HEK293 (cell line): Measurements from ENCODE around the gene PRKCE.

ENCODE experiments used
- CTCF ChIP-seq: fragments of 450-650 bp; formaldehyde crosslinking; IDR thresholded peaks from 2 replicates; pipeline ENCODE4 v1.5.1; 2016; ENCODE audit warnings: missing biosample characterization, missing genetic modification characterization
- GFI1B ChIP-seq: fragments of 450-650 bp; formaldehyde crosslinking; IDR thresholded peaks from 2 replicates; pipeline ENCODE4 v1.5.1; 2016; ENCODE audit warnings: missing biosample characterization, missing genetic modification characterization
- HOXA7 ChIP-seq: sonication (generic); formaldehyde crosslinking; IDR thresholded peaks from 2 replicates; pipeline ENCODE4 v1.8.1; 2022; ENCODE audit warnings: missing genetic modification reagents, borderline replicate concordance
- INSM2 ChIP-seq: fragments of 450-650 bp; formaldehyde crosslinking; IDR thresholded peaks from 2 replicates; pipeline ENCODE4 v1.5.1; 2016; ENCODE audit warnings: missing biosample characterization, missing genetic modification characterization
- SP2 ChIP-seq: fragments of 450-650 bp; formaldehyde crosslinking; IDR thresholded peaks from 2 replicates; pipeline ENCODE4 v1.5.1; 2016; ENCODE audit warnings: missing biosample characterization, missing genetic modification characterization
- TCF7L2 ChIP-seq: IDR thresholded peaks from 2 replicates; pipeline ENCODE4 v1.6.1; 2011; ENCODE audit warnings: low read depth, mild to moderate bottlenecking, inconsistent platforms, low read length, moderate library complexity, borderline replicate concordance
- ZNF16 ChIP-seq: fragments of 450-650 bp; formaldehyde crosslinking; IDR thresholded peaks from 2 replicates; pipeline ENCODE4 v1.5.1; 2016; ENCODE audit warnings: low read depth, missing biosample characterization, missing genetic modification characterization
- ZNF248 ChIP-seq: fragments of 450-650 bp; formaldehyde crosslinking; IDR thresholded peaks from 2 replicates; pipeline ENCODE4 v1.5.1; 2017; ENCODE audit warnings: missing biosample characterization, missing genetic modification characterization
- ZNF311 ChIP-seq: fragments of 450-650 bp; formaldehyde crosslinking; IDR thresholded peaks from 2 replicates; pipeline ENCODE4 v1.5.1; 2017; ENCODE audit warnings: missing biosample characterization, missing genetic modification characterization, borderline replicate concordance
- ZNF76 ChIP-seq: fragments of 450-650 bp; formaldehyde crosslinking; IDR thresholded peaks from 2 replicates; pipeline ENCODE4; 2016; ENCODE audit warnings: low read depth, missing biosample characterization, missing genetic modification characterization, borderline replicate concordance
- ZNF843 ChIP-seq: fragments of 450-650 bp; formaldehyde crosslinking; IDR thresholded peaks from 2 replicates; pipeline ENCODE4 v1.5.1; 2016; ENCODE audit warnings: missing biosample characterization, missing genetic modification characterization

GRCh38 chr2:45721150-45721549 is 69.7 kb downstream of the PRKCE start:
- TF ChIP-seq INSM2 (no peak), CTCF (tag by site-specific recombination) (no peak), ZNF16 (tag by site-specific recombination) (no peak), SP2 (no peak), TCF7L2 (no peak), ZNF843 (no peak), ZNF76 (tag by site-specific recombination) (no peak), HOXA7 (CRISPR knock-in tag) (no peak), GFI1B (no peak), ZNF248 (no peak), ZNF311 (tag by site-specific recombination) (no peak)
